HepG2 (cell line): ENCODE data around the gene NLGN2. TPM values are rescaled to one million over a fixed set of nuclear protein-coding genes. Genes with fewer than 3 reads are reported as not detected.

Experiments
- KLF15 ChIP-seq: sonication (generic); formaldehyde crosslinking; IDR thresholded peaks from 2 replicates; pipeline ENCODE4 v1.8.1; 2023; ENCODE audit warnings: borderline replicate concordance, mild to moderate bottlenecking, inconsistent platforms, missing genetic modification reagents, mixed read lengths
- RARG ChIP-seq: sonication (generic); formaldehyde crosslinking; IDR thresholded peaks from 2 replicates; pipeline ENCODE4 v1.4.0; 2020; ENCODE audit warnings: low read depth, mild to moderate bottlenecking, missing genetic modification reagents
- SETDB1 ChIP-seq: sonication (generic); formaldehyde crosslinking; IDR thresholded peaks from 2 replicates; pipeline ENCODE4 v1.5.1; 2020; ENCODE audit warnings: missing genetic modification reagents, mild to moderate bottlenecking, borderline replicate concordance
- ZBTB42 ChIP-seq: sonication (generic); formaldehyde crosslinking; IDR thresholded peaks from 2 replicates; pipeline ENCODE4 v1.5.0; 2020; ENCODE audit warnings: mild to moderate bottlenecking, missing genetic modification reagents
- ZFAT ChIP-seq: sonication (generic); formaldehyde crosslinking; conservative IDR thresholded peaks from 2 replicates; pipeline ENCODE4 v1.8.1; 2023; ENCODE audit warnings: missing genetic modification reagents, inconsistent platforms
- ZFYVE20 ChIP-seq: sonication (generic); formaldehyde crosslinking; IDR thresholded peaks from 2 replicates; pipeline ENCODE4 v1.8.0; 2023; ENCODE audit warnings: low read depth, mild to moderate bottlenecking, moderate library complexity, missing genetic modification reagents, borderline replicate concordance
- ZNF563 ChIP-seq: sonication (generic); formaldehyde crosslinking; IDR thresholded peaks from 2 replicates; pipeline ENCODE4 v1.8.0; 2022; ENCODE audit warnings: mild to moderate bottlenecking, moderate library complexity, missing genetic modification reagents
- ZNF724P ChIP-seq: sonication (generic); formaldehyde crosslinking; IDR thresholded peaks from 2 replicates; pipeline ENCODE4 v1.8.0; 2022; ENCODE audit warnings: missing genetic modification reagents, borderline replicate concordance
- polyA plus RNA-seq, 8 experiments: library from polyadenylated mRNA; depleted of rRNA in 3 of 8; stranded (reverse) in 7 of 8; unstranded in 1 of 8; fragments of >200 nt; fragmentation: Illumina TruSeq in 4 of 8; extraction: Trizol in 4 of 8; gene quantifications; 2 replicates each; pipeline versions ENCODE4 v1.2.1 to v1.2.3, GENCODE V29; 2011 to 2016; ENCODE audit warnings: low read depth in 4 of 8, missing spikeins in 1 of 8, mixed read lengths in 1 of 8; ENCODE audit not compliant: insufficient read depth in 1 of 8
- total RNA-seq, 5 experiments: library from RNA; depleted of rRNA; stranded (reverse); fragments of >200 nt; fragmentation: Illumina TruSeq; extraction: Trizol; gene quantifications; 2 replicates each; pipeline ENCODE4 v1.2.3, GENCODE V29; 2016; ENCODE audit warnings: low read depth in 1 of 5
- TF ChIP-seq, protein P1 (sequence below), 2 experiments: IDR thresholded peaks; 2 replicates each; pipeline ENCODE4 v1.6.1; 2011 to 2012; ENCODE audit warnings: low read length in 2 of 2, borderline replicate concordance in 1 of 2, low read depth in 1 of 2, mild to moderate bottlenecking in 1 of 2, moderate library complexity in 1 of 2
- TF ChIP-seq, protein P2 (sequence below): sonication (generic); formaldehyde crosslinking; IDR thresholded peaks from 2 replicates; pipeline ENCODE4 v1.8.0; 2022; ENCODE audit warnings: mild to moderate bottlenecking, missing genetic modification reagents
- TF ChIP-seq, protein P3 (sequence below), 2 experiments: sonication (generic) in 1 of 2; formaldehyde crosslinking in 1 of 2; IDR thresholded peaks; 2 replicates each; pipeline versions ENCODE4 v1.4.0 to v1.6.1; 2018 to 2020; ENCODE audit warnings: missing genetic modification reagents in 2 of 2, borderline replicate concordance in 1 of 2, low read depth in 1 of 2, mild to moderate bottlenecking in 1 of 2, missing biosample characterization in 1 of 2
- TF ChIP-seq, protein P4 (sequence below): sonication (generic); formaldehyde crosslinking; IDR thresholded peaks from 2 replicates; pipeline ENCODE4 v1.4.0; 2020; ENCODE audit warnings: missing genetic modification reagents, borderline replicate concordance
- TF ChIP-seq, protein P5 (sequence below): sonication (generic); formaldehyde crosslinking; conservative IDR thresholded peaks from 2 replicates; pipeline ENCODE4 v1.5.0; 2020; ENCODE audit warnings: missing genetic modification reagents

The NLGN2 gene
- total and polyA plus RNA-seq, 2 of the 13 experiments (the other 11 are each of a cell fraction or from before 2014, with no cell fraction given): 1.9 to 11.0 TPM

DNA sequence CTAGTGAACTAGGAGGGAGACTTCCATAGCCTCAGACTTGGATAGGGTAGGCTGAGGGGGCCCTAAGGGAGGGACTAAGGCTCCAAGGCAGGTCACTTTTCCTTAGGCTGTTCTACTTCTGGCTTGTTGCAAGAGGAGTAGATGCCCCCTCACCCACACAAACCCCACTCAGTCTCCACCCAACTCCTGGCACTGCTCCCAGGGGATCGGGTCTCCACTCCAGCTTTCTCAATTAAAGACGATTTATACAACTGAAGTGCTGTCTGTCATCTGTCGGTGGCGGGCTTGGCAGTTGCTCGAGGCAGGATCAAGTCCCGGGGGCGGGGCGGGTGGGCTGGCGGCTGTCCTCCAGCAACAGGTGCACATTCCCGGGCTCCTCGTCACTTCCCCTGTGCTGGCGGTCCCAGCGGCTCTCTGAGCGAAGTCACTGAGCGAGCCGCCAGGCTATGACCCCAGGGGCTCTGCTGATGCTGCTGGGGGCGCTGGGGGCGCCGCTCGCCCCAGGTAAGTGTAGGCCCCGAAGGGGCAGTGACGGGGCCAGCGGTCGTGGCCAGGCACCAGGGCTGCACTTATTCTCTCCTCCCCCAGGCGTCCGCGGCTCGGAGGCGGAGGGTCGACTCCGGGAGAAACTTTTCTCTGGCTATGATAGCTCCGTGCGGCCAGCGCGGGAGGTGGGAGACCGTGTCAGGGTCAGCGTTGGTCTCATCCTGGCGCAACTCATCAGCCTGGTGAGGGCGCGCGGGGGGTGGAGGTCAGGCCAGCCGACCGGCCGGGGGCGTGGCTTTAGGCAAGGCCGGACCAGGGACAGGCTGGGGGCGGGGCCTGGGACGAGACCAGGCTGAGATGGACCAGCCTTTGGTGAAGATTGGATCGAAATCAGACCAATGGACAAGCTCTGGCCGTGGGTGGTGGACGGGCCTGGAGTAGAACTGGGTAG is 37.3 kb downstream of the NLGN2 start, which contains the start of gene CHRNB1 (continued):
- TF ChIP-seq ZBTB42 (CRISPR knock-in tag): no peak
- TF ChIP-seq, protein P1, sequence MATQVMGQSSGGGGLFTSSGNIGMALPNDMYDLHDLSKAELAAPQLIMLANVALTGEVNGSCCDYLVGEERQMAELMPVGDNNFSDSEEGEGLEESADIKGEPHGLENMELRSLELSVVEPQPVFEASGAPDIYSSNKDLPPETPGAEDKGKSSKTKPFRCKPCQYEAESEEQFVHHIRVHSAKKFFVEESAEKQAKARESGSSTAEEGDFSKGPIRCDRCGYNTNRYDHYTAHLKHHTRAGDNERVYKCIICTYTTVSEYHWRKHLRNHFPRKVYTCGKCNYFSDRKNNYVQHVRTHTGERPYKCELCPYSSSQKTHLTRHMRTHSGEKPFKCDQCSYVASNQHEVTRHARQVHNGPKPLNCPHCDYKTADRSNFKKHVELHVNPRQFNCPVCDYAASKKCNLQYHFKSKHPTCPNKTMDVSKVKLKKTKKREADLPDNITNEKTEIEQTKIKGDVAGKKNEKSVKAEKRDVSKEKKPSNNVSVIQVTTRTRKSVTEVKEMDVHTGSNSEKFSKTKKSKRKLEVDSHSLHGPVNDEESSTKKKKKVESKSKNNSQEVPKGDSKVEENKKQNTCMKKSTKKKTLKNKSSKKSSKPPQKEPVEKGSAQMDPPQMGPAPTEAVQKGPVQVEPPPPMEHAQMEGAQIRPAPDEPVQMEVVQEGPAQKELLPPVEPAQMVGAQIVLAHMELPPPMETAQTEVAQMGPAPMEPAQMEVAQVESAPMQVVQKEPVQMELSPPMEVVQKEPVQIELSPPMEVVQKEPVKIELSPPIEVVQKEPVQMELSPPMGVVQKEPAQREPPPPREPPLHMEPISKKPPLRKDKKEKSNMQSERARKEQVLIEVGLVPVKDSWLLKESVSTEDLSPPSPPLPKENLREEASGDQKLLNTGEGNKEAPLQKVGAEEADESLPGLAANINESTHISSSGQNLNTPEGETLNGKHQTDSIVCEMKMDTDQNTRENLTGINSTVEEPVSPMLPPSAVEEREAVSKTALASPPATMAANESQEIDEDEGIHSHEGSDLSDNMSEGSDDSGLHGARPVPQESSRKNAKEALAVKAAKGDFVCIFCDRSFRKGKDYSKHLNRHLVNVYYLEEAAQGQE (IDR thresholded peaks at IDR 0.05; ENCODE audit: borderline replicate concordance in 1 of 2, low read depth in 1 of 2, low read length in 2 of 2): no peak
- TF ChIP-seq RARG: no peak
- TF ChIP-seq ZFYVE20 (CRISPR knock-in tag): no peak
- TF ChIP-seq, protein P2, sequence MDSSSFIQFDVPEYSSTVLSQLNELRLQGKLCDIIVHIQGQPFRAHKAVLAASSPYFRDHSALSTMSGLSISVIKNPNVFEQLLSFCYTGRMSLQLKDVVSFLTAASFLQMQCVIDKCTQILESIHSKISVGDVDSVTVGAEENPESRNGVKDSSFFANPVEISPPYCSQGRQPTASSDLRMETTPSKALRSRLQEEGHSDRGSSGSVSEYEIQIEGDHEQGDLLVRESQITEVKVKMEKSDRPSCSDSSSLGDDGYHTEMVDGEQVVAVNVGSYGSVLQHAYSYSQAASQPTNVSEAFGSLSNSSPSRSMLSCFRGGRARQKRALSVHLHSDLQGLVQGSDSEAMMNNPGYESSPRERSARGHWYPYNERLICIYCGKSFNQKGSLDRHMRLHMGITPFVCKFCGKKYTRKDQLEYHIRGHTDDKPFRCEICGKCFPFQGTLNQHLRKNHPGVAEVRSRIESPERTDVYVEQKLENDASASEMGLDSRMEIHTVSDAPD (CRISPR knock-in tag): no peak
- TF ChIP-seq ZFAT (CRISPR knock-in tag): no peak
- TF ChIP-seq, protein P3, sequence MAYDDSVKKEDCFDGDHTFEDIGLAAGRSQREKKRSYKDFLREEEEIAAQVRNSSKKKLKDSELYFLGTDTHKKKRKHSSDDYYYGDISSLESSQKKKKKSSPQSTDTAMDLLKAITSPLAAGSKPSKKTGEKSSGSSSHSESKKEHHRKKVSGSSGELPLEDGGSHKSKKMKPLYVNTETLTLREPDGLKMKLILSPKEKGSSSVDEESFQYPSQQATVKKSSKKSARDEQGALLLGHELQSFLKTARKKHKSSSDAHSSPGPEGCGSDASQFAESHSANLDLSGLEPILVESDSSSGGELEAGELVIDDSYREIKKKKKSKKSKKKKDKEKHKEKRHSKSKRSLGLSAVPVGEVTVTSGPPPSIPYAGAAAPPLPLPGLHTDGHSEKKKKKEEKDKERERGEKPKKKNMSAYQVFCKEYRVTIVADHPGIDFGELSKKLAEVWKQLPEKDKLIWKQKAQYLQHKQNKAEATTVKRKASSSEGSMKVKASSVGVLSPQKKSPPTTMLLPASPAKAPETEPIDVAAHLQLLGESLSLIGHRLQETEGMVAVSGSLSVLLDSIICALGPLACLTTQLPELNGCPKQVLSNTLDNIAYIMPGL (CRISPR knock-in tag; IDR thresholded peaks at IDR 0.05; ENCODE audit: borderline replicate concordance in 1 of 2, low read depth in 1 of 2): peak; percentile 73 to 87; a peak in 3 of 4 replicates
- peak; percentile 63 for TF ChIP-seq ZNF563 (CRISPR knock-in tag)
- peak; percentile 69; the same call in 1 of the 2 replicates for TF ChIP-seq ZNF724P (CRISPR knock-in tag)
- TF ChIP-seq SETDB1 (CRISPR knock-in tag): no peak
- TF ChIP-seq, protein P4, sequence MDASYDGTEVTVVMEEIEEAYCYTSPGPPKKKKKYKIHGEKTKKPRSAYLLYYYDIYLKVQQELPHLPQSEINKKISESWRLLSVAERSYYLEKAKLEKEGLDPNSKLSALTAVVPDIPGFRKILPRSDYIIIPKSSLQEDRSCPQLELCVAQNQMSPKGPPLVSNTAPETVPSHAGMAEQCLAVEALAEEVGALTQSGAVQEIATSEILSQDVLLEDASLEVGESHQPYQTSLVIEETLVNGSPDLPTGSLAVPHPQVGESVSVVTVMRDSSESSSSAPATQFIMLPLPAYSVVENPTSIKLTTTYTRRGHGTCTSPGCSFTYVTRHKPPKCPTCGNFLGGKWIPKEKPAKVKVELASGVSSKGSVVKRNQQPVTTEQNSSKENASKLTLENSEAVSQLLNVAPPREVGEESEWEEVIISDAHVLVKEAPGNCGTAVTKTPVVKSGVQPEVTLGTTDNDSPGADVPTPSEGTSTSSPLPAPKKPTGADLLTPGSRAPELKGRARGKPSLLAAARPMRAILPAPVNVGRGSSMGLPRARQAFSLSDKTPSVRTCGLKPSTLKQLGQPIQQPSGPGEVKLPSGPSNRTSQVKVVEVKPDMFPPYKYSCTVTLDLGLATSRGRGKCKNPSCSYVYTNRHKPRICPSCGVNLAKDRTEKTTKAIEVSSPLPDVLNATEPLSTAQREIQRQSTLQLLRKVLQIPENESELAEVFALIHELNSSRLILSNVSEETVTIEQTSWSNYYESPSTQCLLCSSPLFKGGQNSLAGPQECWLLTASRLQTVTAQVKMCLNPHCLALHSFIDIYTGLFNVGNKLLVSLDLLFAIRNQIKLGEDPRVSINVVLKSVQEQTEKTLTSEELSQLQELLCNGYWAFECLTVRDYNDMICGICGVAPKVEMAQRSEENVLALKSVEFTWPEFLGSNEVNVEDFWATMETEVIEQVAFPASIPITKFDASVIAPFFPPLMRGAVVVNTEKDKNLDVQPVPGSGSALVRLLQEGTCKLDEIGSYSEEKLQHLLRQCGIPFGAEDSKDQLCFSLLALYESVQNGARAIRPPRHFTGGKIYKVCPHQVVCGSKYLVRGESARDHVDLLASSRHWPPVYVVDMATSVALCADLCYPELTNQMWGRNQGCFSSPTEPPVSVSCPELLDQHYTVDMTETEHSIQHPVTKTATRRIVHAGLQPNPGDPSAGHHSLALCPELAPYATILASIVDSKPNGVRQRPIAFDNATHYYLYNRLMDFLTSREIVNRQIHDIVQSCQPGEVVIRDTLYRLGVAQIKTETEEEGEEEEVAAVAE (CRISPR knock-in tag): no peak
- no peak for TF ChIP-seq KLF15 (CRISPR knock-in tag)
- TF ChIP-seq, protein P5, sequence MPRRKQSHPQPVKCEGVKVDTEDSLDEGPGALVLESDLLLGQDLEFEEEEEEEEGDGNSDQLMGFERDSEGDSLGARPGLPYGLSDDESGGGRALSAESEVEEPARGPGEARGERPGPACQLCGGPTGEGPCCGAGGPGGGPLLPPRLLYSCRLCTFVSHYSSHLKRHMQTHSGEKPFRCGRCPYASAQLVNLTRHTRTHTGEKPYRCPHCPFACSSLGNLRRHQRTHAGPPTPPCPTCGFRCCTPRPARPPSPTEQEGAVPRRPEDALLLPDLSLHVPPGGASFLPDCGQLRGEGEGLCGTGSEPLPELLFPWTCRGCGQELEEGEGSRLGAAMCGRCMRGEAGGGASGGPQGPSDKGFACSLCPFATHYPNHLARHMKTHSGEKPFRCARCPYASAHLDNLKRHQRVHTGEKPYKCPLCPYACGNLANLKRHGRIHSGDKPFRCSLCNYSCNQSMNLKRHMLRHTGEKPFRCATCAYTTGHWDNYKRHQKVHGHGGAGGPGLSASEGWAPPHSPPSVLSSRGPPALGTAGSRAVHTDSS: no peak
